GM12872 (cell line): Measurements from ENCODE around the gene SYNPO2.

Experiments used
- TF ChIP-seq, protein P1 (sequence below): IDR thresholded peaks from 3 replicates; pipeline ENCODE4 v1.5.1; 2011; ENCODE audit warnings: low read depth, mild to moderate bottlenecking, low read length, moderate library complexity; ENCODE audit not compliant: insufficient read depth

Gene SYNPO2

GRCh38 chr4:119068529-119068962 lies 179.9 kb downstream of the SYNPO2 start:
- TF ChIP-seq, protein P1, sequence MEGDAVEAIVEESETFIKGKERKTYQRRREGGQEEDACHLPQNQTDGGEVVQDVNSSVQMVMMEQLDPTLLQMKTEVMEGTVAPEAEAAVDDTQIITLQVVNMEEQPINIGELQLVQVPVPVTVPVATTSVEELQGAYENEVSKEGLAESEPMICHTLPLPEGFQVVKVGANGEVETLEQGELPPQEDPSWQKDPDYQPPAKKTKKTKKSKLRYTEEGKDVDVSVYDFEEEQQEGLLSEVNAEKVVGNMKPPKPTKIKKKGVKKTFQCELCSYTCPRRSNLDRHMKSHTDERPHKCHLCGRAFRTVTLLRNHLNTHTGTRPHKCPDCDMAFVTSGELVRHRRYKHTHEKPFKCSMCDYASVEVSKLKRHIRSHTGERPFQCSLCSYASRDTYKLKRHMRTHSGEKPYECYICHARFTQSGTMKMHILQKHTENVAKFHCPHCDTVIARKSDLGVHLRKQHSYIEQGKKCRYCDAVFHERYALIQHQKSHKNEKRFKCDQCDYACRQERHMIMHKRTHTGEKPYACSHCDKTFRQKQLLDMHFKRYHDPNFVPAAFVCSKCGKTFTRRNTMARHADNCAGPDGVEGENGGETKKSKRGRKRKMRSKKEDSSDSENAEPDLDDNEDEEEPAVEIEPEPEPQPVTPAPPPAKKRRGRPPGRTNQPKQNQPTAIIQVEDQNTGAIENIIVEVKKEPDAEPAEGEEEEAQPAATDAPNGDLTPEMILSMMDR, result no peak

DNA sequence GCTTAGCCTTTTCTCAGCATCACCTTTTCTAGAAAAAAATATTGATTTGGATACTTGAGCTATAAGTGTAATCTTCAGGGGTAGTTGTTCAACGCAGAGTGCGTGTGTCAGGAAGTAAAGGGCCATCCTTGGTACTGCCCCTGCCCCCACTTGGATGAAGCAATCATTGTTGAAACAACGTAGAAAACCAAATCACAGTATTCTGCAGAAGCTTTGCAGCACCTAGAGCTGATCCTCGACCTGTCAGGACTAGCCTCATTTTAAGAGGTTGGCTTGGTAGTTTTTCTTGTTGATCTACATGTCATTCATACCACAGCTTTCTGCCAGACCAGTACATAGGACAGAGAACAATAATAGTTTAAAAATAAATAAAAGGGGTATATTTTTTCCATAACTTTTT lies 181.6 kb downstream of the SYNPO2 start:
- TF ChIP-seq, protein P1, result no peak

DNA sequence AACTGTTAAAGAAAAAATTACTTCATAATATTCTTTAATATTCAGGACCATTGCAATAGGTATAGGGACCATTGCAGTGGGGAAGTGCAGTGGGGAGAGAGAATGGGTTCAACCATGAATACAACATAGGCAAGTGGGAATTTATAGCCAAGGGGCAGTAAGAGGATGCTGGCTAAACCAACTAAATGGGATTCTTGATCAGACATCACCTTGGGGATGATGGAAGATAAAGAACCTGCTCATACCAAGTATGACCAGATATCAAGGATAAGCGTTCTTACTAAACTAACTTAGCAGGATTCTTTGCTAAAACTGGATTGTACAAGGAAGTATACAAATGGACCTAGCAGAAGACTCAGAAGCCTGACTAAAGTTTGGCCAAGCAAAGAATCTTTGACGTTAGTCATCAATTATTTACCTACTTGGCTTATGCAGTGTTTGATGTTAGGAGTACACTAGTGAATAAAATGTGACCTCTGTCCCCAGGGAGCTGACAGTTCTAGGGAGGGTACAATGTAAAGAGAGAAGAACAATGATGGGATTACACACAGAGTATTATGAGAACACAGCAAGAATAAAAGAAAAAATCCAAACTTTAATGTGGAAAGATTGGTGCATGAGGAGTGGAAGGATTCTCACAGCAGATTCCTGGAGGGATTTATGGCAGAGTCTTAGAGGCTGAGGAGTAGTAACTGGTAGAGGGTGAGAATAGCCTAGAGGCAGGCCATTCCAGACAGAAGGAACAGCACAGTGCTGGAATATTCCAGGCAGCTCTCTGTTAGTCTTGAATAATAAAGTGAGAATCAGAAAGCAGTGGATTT lies 192.3 kb downstream of the SYNPO2 start:
- TF ChIP-seq, protein P1, result no peak

GRCh38 chr4:119081542-119081859 lies 192.8 kb downstream of the SYNPO2 start:
- TF ChIP-seq, protein P1, result no peak

GRCh38 chr4:119081943-119082342 lies 193.3 kb downstream of the SYNPO2 start:
- TF ChIP-seq, protein P1, result no peak

DNA sequence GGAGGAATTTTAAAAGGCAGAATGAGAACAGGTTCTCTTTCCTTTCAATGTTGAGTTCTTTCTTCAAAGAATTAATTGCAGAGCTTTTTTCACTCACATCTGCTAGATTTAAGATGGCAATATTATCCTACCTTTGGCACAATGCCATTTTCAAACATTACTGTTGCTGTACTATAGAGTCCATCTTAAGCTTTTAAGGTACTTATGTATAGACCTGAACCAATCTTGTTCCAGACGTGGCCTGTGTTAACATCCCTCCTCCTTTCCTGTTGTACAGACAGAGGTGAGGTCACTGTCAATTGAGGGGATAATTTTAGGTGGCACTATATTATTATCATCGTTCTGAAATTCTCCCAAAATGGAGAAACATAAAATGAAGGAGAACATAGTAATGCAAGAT lies 194.0 kb downstream of the SYNPO2 start:
- TF ChIP-seq, protein P1, result no peak

GRCh38 chr4:119084513-119084912 lies 195.9 kb downstream of the SYNPO2 start:
- TF ChIP-seq, protein P1, result no peak

DNA sequence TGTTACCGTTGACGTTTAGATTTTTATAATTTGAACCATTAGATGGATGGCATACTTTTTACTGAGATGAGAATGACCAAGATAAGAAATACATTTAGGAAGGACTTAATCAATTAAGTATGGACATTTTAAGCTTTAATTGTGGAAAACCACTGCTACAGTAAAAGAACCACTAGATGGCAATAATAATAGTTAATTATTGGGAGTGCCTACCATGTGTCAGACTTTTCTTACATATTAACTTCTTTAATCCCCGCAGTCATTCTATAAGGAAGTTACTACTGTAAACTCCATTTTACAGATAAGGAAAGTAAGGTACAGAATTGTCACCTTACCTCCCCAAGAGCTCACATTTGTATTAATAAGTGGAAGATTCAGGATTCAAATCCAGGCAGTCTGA lies 198.5 kb downstream of the SYNPO2 start:
- TF ChIP-seq, protein P1, result no peak
